ENCODE data around the gene CYS1. TPM values are rescaled to one million over a fixed set of nuclear protein-coding genes. Genes with fewer than 3 reads are reported as not detected.

CYS1 gene
- total and polyA plus RNA-seq, 2 of the 8 experiments (the other 6 are each of a cell fraction or from before 2014, with no cell fraction given), result 0.09 to 0.13 TPM

DNA sequence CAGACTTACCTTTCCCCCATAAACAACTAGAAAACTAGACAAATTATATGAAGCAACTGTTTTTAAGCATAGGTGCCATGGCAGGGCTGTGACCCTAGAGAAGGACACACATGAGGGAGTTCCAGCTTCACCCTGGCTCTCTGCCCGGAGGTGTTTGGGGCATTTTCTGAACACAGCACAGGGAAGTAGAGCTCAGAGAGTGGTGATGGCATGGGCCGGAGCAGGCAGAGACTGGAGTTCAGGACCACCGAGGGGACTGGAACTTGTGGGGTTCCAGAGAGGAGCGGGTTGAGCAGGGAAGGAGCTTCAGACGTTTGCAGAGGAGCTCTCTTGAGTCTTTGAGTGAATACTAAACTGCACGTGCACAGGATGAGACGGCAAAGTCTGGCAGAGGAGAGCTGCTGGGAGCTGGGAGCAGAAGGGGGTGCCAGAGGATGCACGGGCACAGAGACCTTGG lies 63.4 kb downstream of the CYS1 start (continued):
- TF ChIP-seq ATF2 (IDR thresholded peaks at IDR 0.05; ENCODE audit: low read length) (no peak), CHD1 (IDR thresholded peaks at IDR 0.05; ENCODE audit: low read depth, low read length) (no peak)

All from H1 (cell line).